H1 (cell line): ENCODE data around the gene MACIR. TPM values are rescaled to one million over a fixed set of nuclear protein-coding genes. Genes with fewer than 3 reads are reported as not detected.

Experiments used
- CTCF ChIA-PET: fragments of 300-600 bp; sonication (Branson Sonifier 250); formaldehyde crosslinking; loops from one replicate; lab custom pipeline; 2021; ENCODE audit not compliant: partially characterized antibody; lab: Charles Lee
- POLR2A ChIA-PET: fragments of 300-600 bp; sonication (Branson Sonifier 250); formaldehyde crosslinking; loops from one replicate; lab custom pipeline; 2021; ENCODE audit warnings: inconsistent platforms; ENCODE audit not compliant: partially characterized antibody; lab: Charles Lee
- DNase-seq, 2 experiments: peaks; one replicate each; pipeline versions ENCODE4 v3.0.0 to v3.0.0-alpha.2; 2010 to 2022; ENCODE audit warnings: low spot score in 2 of 2, low read depth in 1 of 2, mixed read lengths in 1 of 2
- FAIRE-seq: peaks from 2 replicates; lab custom pipeline; 2011; peaks lifted over from hg19 to GRCh38; lab: Jason Lieb, UNC
- H2AFZ ChIP-seq: 2 replicates; pipeline ENCODE4 v1.8.1; 2012; ENCODE audit warnings: low read length, inconsistent platforms
- H2AK5ac ChIP-seq: 2 replicates; pipeline ENCODE4 v1.6.1; 2013; ENCODE audit warnings: low read depth, low read length
- H2BK120ac ChIP-seq: replicated peaks from 2 replicates; pipeline ENCODE3; 2013; ENCODE audit warnings: low read depth, low read length, inconsistent platforms
- H2BK12ac ChIP-seq: 2 replicates; pipeline ENCODE4 v1.6.1; 2013; ENCODE audit warnings: low read depth, low read length
- H2BK15ac ChIP-seq: 2 replicates; pipeline ENCODE4 v1.6.1; 2013; ENCODE audit warnings: low read length
- H2BK20ac ChIP-seq: 2 replicates; pipeline ENCODE4 v1.6.1; 2013; ENCODE audit warnings: low read length
- H2BK5ac ChIP-seq: 2 replicates; pipeline ENCODE4 v1.6.1; 2013; ENCODE audit warnings: low read depth, low read length
- H3K14ac ChIP-seq: 2 replicates; pipeline ENCODE4 v1.6.1; 2013; ENCODE audit warnings: inconsistent platforms; ENCODE audit not compliant: insufficient read length
- H3K18ac ChIP-seq: 2 replicates; pipeline ENCODE4 v1.6.1; 2013; ENCODE audit warnings: low read length; ENCODE audit errors: extremely low read depth
- H3K23ac ChIP-seq: 2 replicates; pipeline ENCODE4 v1.6.1; 2013; ENCODE audit warnings: inconsistent platforms; ENCODE audit not compliant: insufficient read length
- H3K23me2 ChIP-seq: 2 replicates; pipeline ENCODE4 v1.6.1; 2013; ENCODE audit warnings: low read depth, low read length
- H3K27ac ChIP-seq: 2 replicates; pipeline ENCODE4 v1.6.1; 2011; ENCODE audit warnings: low read depth, low read length, inconsistent platforms
- H3K27me3 ChIP-seq, 4 experiments: replicated peaks in 1 of 4; 1 replicate in 1 of 4; 2 replicates in 3 of 4; pipeline versions ENCODE4 v1.6.1 to v1.8.1; 2011 to 2013; ENCODE audit warnings: low read length in 3 of 4, mild to moderate bottlenecking in 3 of 4, inconsistent platforms in 2 of 4, mixed read lengths in 2 of 4, moderate library complexity in 1 of 4; ENCODE audit not compliant: control insufficient read depth in 3 of 4, insufficient read depth in 3 of 4; ENCODE audit errors: extremely low read depth in 1 of 4
- H3K36me3 ChIP-seq, 4 experiments: 2 replicates each; pipeline versions ENCODE4 v1.6.1 to v1.8.1; 2011 to 2013; ENCODE audit warnings: mild to moderate bottlenecking in 4 of 4, low read length in 3 of 4, moderate library complexity in 2 of 4, control low read depth in 1 of 4, inconsistent platforms in 1 of 4; ENCODE audit not compliant: insufficient read depth in 4 of 4, control insufficient read depth in 2 of 4
- H3K4ac ChIP-seq: replicated peaks from 2 replicates; pipeline ENCODE3; 2013; ENCODE audit warnings: low read length, low read depth, mixed read lengths, inconsistent platforms; ENCODE audit not compliant: insufficient read length
- H3K4me1 ChIP-seq, 4 experiments: replicated peaks in 1 of 4; 1 replicate in 1 of 4; 2 replicates in 3 of 4; pipeline versions ENCODE4 v1.6.1 to v1.8.1; 2011 to 2013; ENCODE audit warnings: low read length in 3 of 4, inconsistent platforms in 2 of 4, mixed read lengths in 1 of 4; ENCODE audit not compliant: insufficient read depth in 4 of 4, control insufficient read depth in 3 of 4
- H3K4me2 ChIP-seq, 2 experiments: 2 replicates each; pipeline versions ENCODE4 v1.6.1 to v1.8.1; 2011 to 2013; ENCODE audit warnings: low read depth in 2 of 2, low read length in 2 of 2, control low read depth in 1 of 2, inconsistent platforms in 1 of 2, mild to moderate bottlenecking in 1 of 2; ENCODE audit not compliant: insufficient read depth in 1 of 2
- H3K4me3 ChIP-seq, 4 experiments: fragments of 200-600, 300-600 bp in 1 of 4; sonication (generic), shearing (Covaris generic), sonication (Bioruptor Twin) in 1 of 4; 2 replicates each; pipeline versions ENCODE4 v1.5.1 to v1.8.1; 2011 to 2016; ENCODE audit warnings: low read length in 4 of 4, low read depth in 3 of 4, control low read depth in 2 of 4, inconsistent platforms in 2 of 4, mild to moderate bottlenecking in 2 of 4, mixed read lengths in 1 of 4, moderate library complexity in 1 of 4; ENCODE audit not compliant: insufficient read depth in 2 of 4; ENCODE audit errors: extremely low read depth in 1 of 4
- H3K56ac ChIP-seq: replicated peaks from 2 replicates; pipeline ENCODE3; 2013; ENCODE audit warnings: low read depth, mild to moderate bottlenecking, mixed read lengths, low read length, inconsistent platforms; ENCODE audit not compliant: insufficient read length
- H3K79me1 ChIP-seq: 2 replicates; pipeline ENCODE4 v1.6.1; 2013; ENCODE audit warnings: low read depth, low read length, control low read depth
- H3K79me2 ChIP-seq, 2 experiments: 2 replicates each; pipeline versions ENCODE4 v1.6.1 to v1.8.1; 2012 to 2013; ENCODE audit warnings: low read length in 2 of 2, mild to moderate bottlenecking in 2 of 2, inconsistent platforms in 1 of 2; ENCODE audit not compliant: insufficient read depth in 2 of 2, control insufficient read depth in 1 of 2
- H3K9ac ChIP-seq, 4 experiments: replicated peaks in 1 of 4; 1 replicate in 1 of 4; 2 replicates in 3 of 4; pipeline versions ENCODE4 v1.6.1 to v1.8.1; 2011 to 2013; ENCODE audit warnings: low read depth in 3 of 4, low read length in 3 of 4, control low read depth in 2 of 4, mild to moderate bottlenecking in 2 of 4, moderate library complexity in 2 of 4, inconsistent platforms in 1 of 4; ENCODE audit errors: extremely low read depth in 1 of 4
- H3K9me3 ChIP-seq, 2 experiments: 2 replicates each; pipeline versions ENCODE4 v1.6.1 to v1.8.1; 2012 to 2013; ENCODE audit warnings: mild to moderate bottlenecking in 2 of 2, moderate library complexity in 2 of 2, control low read depth in 1 of 2, inconsistent platforms in 1 of 2, low read depth in 1 of 2, low read length in 1 of 2, mixed read lengths in 1 of 2; ENCODE audit not compliant: insufficient read depth in 2 of 2
- H4K20me1 ChIP-seq, 2 experiments: replicated peaks in 1 of 2; 2 replicates each; pipeline versions ENCODE3 to v1.8.1; 2011 to 2013; ENCODE audit warnings: inconsistent platforms in 2 of 2, low read length in 2 of 2, mild to moderate bottlenecking in 1 of 2; ENCODE audit not compliant: insufficient read depth in 2 of 2, control insufficient read depth in 1 of 2
- H4K5ac ChIP-seq: 2 replicates; pipeline ENCODE4 v1.6.1; 2013; ENCODE audit warnings: low read length, low read depth, mixed read lengths, inconsistent platforms; ENCODE audit not compliant: insufficient read length
- H4K8ac ChIP-seq: 2 replicates; pipeline ENCODE4 v1.8.0; 2013; ENCODE audit warnings: mild to moderate bottlenecking, moderate library complexity, low read length, inconsistent platforms; ENCODE audit not compliant: insufficient read depth; ENCODE audit errors: extremely low read depth
- H4K91ac ChIP-seq: replicated peaks from 2 replicates; pipeline ENCODE3; 2013; ENCODE audit warnings: low read length, mixed read lengths, inconsistent platforms; ENCODE audit not compliant: insufficient read length
- BRCA1 ChIP-seq: IDR thresholded peaks from 2 replicates; pipeline ENCODE4 v1.6.1; 2012; ENCODE audit warnings: low read depth, low read length, improper control_type of control experiment
- MAX ChIP-seq: IDR thresholded peaks from 2 replicates; pipeline ENCODE4 v1.6.1; 2012; ENCODE audit warnings: inconsistent platforms
- PHF8 ChIP-seq: fragments of 200-600 bp; sonication (generic); conservative IDR thresholded peaks from 2 replicates; pipeline ENCODE4 v1.7.1; 2012; ENCODE audit warnings: low read depth, mild to moderate bottlenecking, inconsistent platforms, low read length, moderate library complexity
- WGBS, 2 experiments: shearing (Covaris generic) in 1 of 2; methylation state at CpG; one replicate each; pipeline versions ENCODE4 v1.1.6 to v1.1.7; 2013 to 2015; ENCODE audit warnings: low lambda C conversion rate in 2 of 2, mixed read lengths in 2 of 2, inconsistent platforms in 1 of 2, low coverage in 1 of 2, missing lambda C conversion rate in 1 of 2; ENCODE audit not compliant: insufficient replicate concordance in 2 of 2, insufficient coverage in 1 of 2, insufficient read length in 1 of 2; ENCODE audit errors: extremely low coverage in 1 of 2, missing lambda C conversion rate in 1 of 2; 5-methylcytosine and 5-hydroxymethylcytosine counted together
- polyA plus RNA-seq, 7 experiments: library from polyadenylated mRNA; depleted of rRNA in 3 of 7; stranded (reverse) in 5 of 7; unstranded in 2 of 7; fragments of >200 nt in 5 of 7; fragments of 200-250 nt in 2 of 7; gene quantifications; 1 replicate in 5 of 7; 2 replicates in 1 of 7; 4 replicates in 1 of 7; pipeline versions ENCODE4 v1.2.1 to v1.2.3, GENCODE V29; 2011 to 2013; ENCODE audit warnings: missing spikeins in 2 of 7, mixed read lengths in 2 of 7
- total RNA-seq: library from RNA; stranded (reverse); fragmentation: NEBNext Ultra II Directional; extraction: Animal tissue kit (Norgen Biotek cat#: 25700); gene quantifications from 2 replicates; pipeline ENCODE4 v1.2.1, GENCODE V29; 2021

Gene MACIR
- total and polyA plus RNA-seq, 2 of the 8 experiments (the other 6 are each of a cell fraction or from before 2014, with no cell fraction given): 8.0 to 19.2 TPM

DNA sequence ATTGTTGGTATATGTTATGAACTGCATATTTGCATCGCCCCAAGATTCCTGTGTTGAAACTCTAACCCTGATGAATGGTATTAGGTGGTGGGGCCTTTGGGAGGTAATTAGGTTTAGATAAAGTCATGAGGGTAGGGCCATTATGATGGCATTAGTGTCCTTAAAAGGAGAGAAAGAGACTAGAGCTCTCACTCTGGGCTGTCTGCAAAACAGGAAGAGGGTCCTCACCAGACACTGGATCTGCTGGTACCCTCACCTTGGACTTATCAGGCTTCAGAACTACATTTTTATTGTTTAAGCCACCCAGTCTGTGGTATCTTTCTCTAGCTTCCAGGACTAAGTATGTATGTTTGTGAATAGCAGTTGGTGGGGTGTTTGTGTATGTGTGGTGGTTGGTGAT, 68.9 kb downstream of the MACIR start:
- Histone ChIP-seq H3K79me1 (no peaks in the 10 kb centered on the region), H2BK15ac (no peak overlapping the region), H2AFZ (no peak overlapping the region), H4K91ac (no peak overlapping the region), H3K4me3 (no peak overlapping the region), H3K4ac (no peak overlapping the region), H4K5ac (no peak overlapping the region), H2BK12ac (no peak overlapping the region), H3K36me3 (no peaks in the 10 kb centered on the region), H3K27ac (no peak overlapping the region), H3K18ac (no peak overlapping the region), H2BK120ac (no peak overlapping the region), H2BK5ac (no peak overlapping the region), H4K8ac (no peak overlapping the region), H2AK5ac (no peak overlapping the region), H2BK20ac (no peak overlapping the region), H3K9me3 (no peaks in the 10 kb centered on the region), H3K27me3 (no peaks in the 10 kb centered on the region), H4K20me1 (no peaks in the 10 kb centered on the region), H3K79me2 (no peaks in the 10 kb centered on the region), H3K56ac (peak overlapping the region; percentile 1), H3K23me2 (peaks cover 4% of the 10 kb centered on the region; the same call in 1 of the 2 replicates), H3K14ac (no peak overlapping the region), H3K9ac (no peak overlapping the region), H3K4me2 (no peak overlapping the region), H3K23ac (no peak overlapping the region), H3K4me1 (no peaks in the 10 kb centered on the region)
- no peak for TF ChIP-seq PHF8
- TF ChIP-seq MAX: no peak
- no peak for TF ChIP-seq BRCA1
- FAIRE-seq: no peak
- ChIA-PET POLR2A (no interaction called here), CTCF (interaction anchor here (2.0 kb wide), 1 partner anchor 11 kb away, joined by 5 read pairs; no protein-coding TSS in a partner anchor)
- WGBS, 2 experiments: 80% methylated on average over 1 of the region's 1 CpG; no CpG with 5 or more reads in 1 of the 2 experiments
- no peak for DNase-seq
